Tibial artery (tissue), 4 donors: ENCODE measurements around the gene PRH2.

Source experiments
- DNase-seq, 2 donors: peaks; one replicate each; pipeline ENCODE4 v3.0.0-alpha.2; 2019
- H3K27ac ChIP-seq, 2 donors: fragments of 200-600 bp; sonication (generic) in 1 of 2; 1 replicate in 1 of 2; 2 replicates in 1 of 2; pipeline ENCODE4 v1.5.1; 2018 to 2019; ENCODE audit warnings: mild to moderate bottlenecking in 1 of 2
- H3K27me3 ChIP-seq, 2 donors: fragments of 200-600 bp; sonication (generic) in 1 of 2; one replicate each; pipeline versions ENCODE4 v1.5.1 to v1.6.0; 2016 to 2019
- H3K36me3 ChIP-seq, 3 donors: fragments of 200-600 bp; sonication (generic) in 2 of 3; one replicate each; pipeline ENCODE4 v1.5.1; 2016 to 2019; ENCODE audit warnings: mild to moderate bottlenecking in 2 of 3
- H3K4me1 ChIP-seq, 4 donors: fragments of 200-600 bp; sonication (generic) in 2 of 4; 1 replicate in 3 of 4; 2 replicates in 1 of 4; pipeline ENCODE4 v1.5.1; 2016 to 2019
- H3K4me3 ChIP-seq, 2 donors: fragments of 200-600 bp; sonication (generic) in 1 of 2; 1 replicate in 1 of 2; 2 replicates in 1 of 2; pipeline ENCODE4 v1.5.1; 2018 to 2019; ENCODE audit warnings: mild to moderate bottlenecking in 2 of 2
- H3K9me3 ChIP-seq, 3 donors: fragments of 200-600 bp; sonication (generic) in 1 of 3; one replicate each; pipeline ENCODE4 v1.5.1; 2016 to 2019
- CTCF ChIP-seq, 2 experiments: fragments of 200-600 bp in 1 of 2; fragments of 450-650 bp in 1 of 2; IDR thresholded peaks; one replicate each; pipeline ENCODE4 v1.5.1; 2017 to 2019; ENCODE audit warnings: antibody characterized with exemption in 2 of 2, mild to moderate bottlenecking in 1 of 2, moderate library complexity in 1 of 2
- intact Hi-C: fragments of 100-400 bp; cut with DNase I; formaldehyde crosslinking; loops from one replicate; pipeline ENCODE4 v1.15.0; 2023; ENCODE audit warnings: low total_unique reads

PRH2 gene

DNA sequence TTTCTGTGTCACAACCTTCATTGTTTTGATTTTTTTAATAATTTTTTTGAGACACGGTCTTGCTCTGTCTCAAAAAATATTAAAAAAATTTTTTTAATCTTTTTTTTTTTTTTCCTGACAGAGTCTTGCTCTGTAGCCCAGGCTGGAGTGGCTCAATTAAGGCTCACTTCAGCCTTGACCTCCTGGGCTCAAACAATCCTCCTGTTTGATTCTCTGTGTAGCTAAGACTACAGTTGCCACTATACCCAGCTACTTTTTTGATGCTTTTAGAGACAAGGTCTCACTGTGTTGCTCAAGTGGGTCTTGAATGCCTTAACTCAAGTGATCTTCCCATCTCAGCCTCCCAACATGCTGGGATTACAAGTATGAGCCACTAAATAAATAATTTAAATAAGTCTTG is 9.2 kb upstream of the PRH2 start:
- Histone ChIP-seq H3K27me3 (no peaks in the 10 kb centered on the region), H3K4me3 (no peak overlapping the region), H3K27ac (no peak overlapping the region), H3K36me3 (no peaks in the 10 kb centered on the region), H3K4me1 (no peaks in the 10 kb centered on the region), H3K9me3 (no peaks in the 10 kb centered on the region)
- intact Hi-C loops: no loop called here
- no peak for TF ChIP-seq CTCF (IDR thresholded peaks at IDR 0.05)
- DNase-seq: no peak

GRCh38 chr12:10926269-10926668 is 2.8 kb upstream of the PRH2 start:
- Histone ChIP-seq H3K4me3 (no peak overlapping the region), H3K9me3 (no peaks in the 10 kb centered on the region), H3K27ac (no peak overlapping the region), H3K36me3 (no peaks in the 10 kb centered on the region), H3K27me3 (no peaks in the 10 kb centered on the region), H3K4me1 (no peaks in the 10 kb centered on the region)
- TF ChIP-seq CTCF (IDR thresholded peaks at IDR 0.05): no peak
- no peak for DNase-seq
- intact Hi-C loops: no loop called here

- intact Hi-C loops: no loop called here
- H3K4me1 ChIP-seq: no peaks in the 10 kb centered on the region
- no peak for TF ChIP-seq CTCF (IDR thresholded peaks at IDR 0.05)
- H3K4me3 ChIP-seq: no peak overlapping the region
- H3K36me3 ChIP-seq: no peaks in the 10 kb centered on the region
- H3K27me3 ChIP-seq: no peaks in the 10 kb centered on the region
- no peak overlapping the region for H3K27ac ChIP-seq
- DNase-seq: no peak
- H3K9me3 ChIP-seq: no peaks in the 10 kb centered on the region
Observed at GRCh38 chr12:10936506-10936905, 7.5 kb downstream of the PRH2 start.

DNA sequence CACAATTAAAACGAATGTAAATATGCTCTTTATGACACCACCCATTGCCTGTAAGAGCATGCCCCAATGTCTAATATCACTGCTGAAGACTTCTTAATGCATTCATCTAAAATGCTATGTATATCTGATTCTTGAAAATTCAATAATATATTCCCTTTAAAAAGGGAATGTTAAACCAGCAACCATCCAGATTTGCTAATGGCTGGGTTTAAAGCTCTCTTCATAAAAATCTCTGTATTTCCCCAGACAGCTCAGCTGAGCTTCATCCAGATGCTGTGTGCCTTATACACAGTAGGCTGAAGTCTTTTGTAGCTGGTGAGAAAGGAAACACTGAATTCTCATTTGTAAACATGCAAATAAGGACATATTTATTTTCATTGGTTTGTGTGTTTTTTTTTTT is 10.1 kb downstream of the PRH2 start, which contains the start of gene TAS2R14:
Gene TAS2R14, minus strand, starts transcription at position 101 of the 400 bp plus-strand sequence. Its CDS starts 56 bp downstream, at position 45.
- Histone ChIP-seq H3K27me3 (no peaks in the 10 kb centered on the region), H3K36me3 (no peaks in the 10 kb centered on the region), H3K27ac (no peak within 1 kb of the TSS), H3K4me3 (no peak within 1 kb of the TSS), H3K4me1 (no peaks in the 10 kb centered on the region), H3K9me3 (no peaks in the 10 kb centered on the region)
- no peak for TF ChIP-seq CTCF (IDR thresholded peaks at IDR 0.05)
- intact Hi-C loops: no loop called here
- DNase-seq: no peak

DNA sequence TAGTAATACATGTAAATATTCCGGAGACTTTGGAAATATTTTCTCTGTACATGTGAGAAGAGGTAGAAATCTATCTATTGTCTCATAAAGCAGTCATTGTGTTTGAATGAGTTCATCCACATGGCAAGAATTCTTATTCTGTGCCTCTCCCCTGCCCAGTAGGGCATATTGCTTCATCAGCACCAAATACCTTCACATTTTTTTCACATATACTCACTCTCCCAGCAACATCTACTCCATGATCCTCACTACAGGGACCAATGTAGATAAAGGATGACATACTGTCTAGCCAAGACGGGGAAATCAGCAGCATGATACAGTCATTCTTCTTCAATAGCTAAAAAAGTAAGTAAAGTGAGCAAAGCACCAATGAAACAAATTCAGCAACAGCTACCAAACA is 11.4 kb downstream of the PRH2 start:
- DNase-seq: no peak
- no peaks in the 10 kb centered on the region for H3K27me3 ChIP-seq
- H3K36me3 ChIP-seq: no peaks in the 10 kb centered on the region
- intact Hi-C loops: no loop called here
- no peak for TF ChIP-seq CTCF (IDR thresholded peaks at IDR 0.05)
- no peak overlapping the region for H3K4me3 ChIP-seq
- no peak overlapping the region for H3K27ac ChIP-seq
- H3K9me3 ChIP-seq: no peaks in the 10 kb centered on the region
- no peaks in the 10 kb centered on the region for H3K4me1 ChIP-seq

GRCh38 chr12:10941369-10941768 is 12.3 kb downstream of the PRH2 start:
- intact Hi-C loops: no loop called here
- Histone ChIP-seq H3K27ac (no peak overlapping the region), H3K4me3 (no peak overlapping the region), H3K36me3 (no peaks in the 10 kb centered on the region), H3K9me3 (no peaks in the 10 kb centered on the region), H3K27me3 (no peaks in the 10 kb centered on the region), H3K4me1 (no peaks in the 10 kb centered on the region)
- no peak for TF ChIP-seq CTCF (IDR thresholded peaks at IDR 0.05)
- no peak for DNase-seq
